GM19397 (cell line): ENCODE results near the gene SPAG4.

Source experiments
- ATAC-seq: cut with Tn5 transposase; IDR thresholded peaks from one replicate; pipeline ENCODE4 v1.9.1; 2021; ENCODE audit warnings: mild to moderate bottlenecking, moderate library complexity; ENCODE audit not compliant: unreplicated experiment

Gene SPAG4

GRCh38 chr20:35598899-35599775, 16.5 kb upstream of the SPAG4 start:
- no peak for ATAC-seq

GRCh38 chr20:35599776-35600120, 15.9 kb upstream of the SPAG4 start:
- no peak for ATAC-seq

- ATAC-seq, result no peak
Observed at GRCh38 chr20:35600176-35600992, 15.2 kb upstream of the SPAG4 start.

- ATAC-seq, result no peak
Observed at GRCh38 chr20:35600993-35601973, 14.3 kb upstream of the SPAG4 start.

GRCh38 chr20:35601990-35602389, 13.6 kb upstream of the SPAG4 start:
- no peak for ATAC-seq

DNA sequence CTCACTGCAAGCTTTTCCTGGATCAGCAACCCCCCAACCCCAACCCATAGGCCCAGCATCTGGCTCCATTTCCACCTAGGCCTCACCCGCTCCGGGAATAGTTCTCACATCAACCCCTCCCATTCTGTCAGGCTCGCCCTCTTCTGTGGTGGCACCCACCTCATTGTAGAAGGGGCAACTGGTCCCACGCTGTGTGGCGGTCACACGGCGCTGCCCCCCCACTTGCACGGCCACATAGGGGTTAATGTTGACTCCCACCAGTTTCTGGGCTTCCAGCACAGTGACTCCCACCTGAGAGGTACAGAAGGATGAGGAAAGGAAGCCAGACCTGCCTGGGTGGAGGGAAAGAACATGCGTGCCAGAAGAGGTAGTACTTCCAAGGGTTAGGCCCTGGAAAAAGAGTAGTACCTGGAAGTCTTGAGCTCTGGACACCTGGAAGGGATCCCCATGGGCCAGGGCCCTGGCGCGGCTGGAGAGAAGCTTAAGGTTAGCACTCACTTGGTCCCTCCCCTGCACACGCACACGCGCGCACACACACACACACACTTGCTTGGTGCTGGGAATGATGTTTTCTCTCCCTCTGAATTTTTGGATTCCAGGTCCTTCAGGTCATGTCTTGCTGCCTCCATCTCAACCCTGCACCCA, 12.7 kb upstream of the SPAG4 start:
- no peak for ATAC-seq

- no peak for ATAC-seq
Observed at GRCh38 chr20:35603695-35604448, 11.8 kb upstream of the SPAG4 start.

- ATAC-seq, result no peak
Observed at GRCh38 chr20:35604449-35604747, 11.2 kb upstream of the SPAG4 start.

- ATAC-seq, result no peak
Observed at GRCh38 chr20:35606127-35606526, 9.5 kb upstream of the SPAG4 start.

- no peak for ATAC-seq
Observed at GRCh38 chr20:35607003-35607735, 8.5 kb upstream of the SPAG4 start.

DNA sequence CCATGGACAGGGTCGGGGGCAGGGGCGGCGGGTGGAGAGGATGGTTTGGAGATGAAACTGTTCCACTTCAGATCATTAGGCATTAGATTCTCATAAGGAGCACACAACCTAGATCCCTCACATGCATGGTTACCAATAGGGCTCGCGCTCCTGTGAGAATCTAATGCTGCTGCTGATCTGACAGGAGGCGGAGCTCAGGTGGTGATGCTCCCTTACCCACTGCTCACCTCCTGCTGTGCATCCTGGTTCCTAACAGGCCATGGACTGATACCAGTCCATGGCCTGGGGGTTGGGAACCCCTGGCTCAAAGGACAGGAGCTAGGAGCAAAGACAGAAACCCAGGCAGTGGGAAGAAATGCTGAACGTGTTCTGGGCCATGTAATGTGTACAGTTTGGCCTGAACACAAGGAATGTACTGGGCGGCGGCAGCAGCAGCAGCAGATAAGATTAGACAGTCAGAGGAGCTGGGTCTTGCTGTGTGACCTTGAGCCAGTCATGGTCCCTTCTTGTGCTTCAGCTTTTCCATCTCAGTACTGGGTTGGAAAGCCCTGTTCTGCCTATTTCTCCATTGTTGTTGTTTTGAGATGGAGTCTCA, 4.7 kb upstream of the SPAG4 start:
- no peak for ATAC-seq

- ATAC-seq, result no peak
Observed at GRCh38 chr20:35611482-35611881, 4.1 kb upstream of the SPAG4 start.

GRCh38 chr20:35616465-35617396, 1.1 kb downstream of the SPAG4 start:
- ATAC-seq, result no peak

GRCh38 chr20:35617397-35618262, 2.0 kb downstream of the SPAG4 start:
- ATAC-seq, result no peak

DNA sequence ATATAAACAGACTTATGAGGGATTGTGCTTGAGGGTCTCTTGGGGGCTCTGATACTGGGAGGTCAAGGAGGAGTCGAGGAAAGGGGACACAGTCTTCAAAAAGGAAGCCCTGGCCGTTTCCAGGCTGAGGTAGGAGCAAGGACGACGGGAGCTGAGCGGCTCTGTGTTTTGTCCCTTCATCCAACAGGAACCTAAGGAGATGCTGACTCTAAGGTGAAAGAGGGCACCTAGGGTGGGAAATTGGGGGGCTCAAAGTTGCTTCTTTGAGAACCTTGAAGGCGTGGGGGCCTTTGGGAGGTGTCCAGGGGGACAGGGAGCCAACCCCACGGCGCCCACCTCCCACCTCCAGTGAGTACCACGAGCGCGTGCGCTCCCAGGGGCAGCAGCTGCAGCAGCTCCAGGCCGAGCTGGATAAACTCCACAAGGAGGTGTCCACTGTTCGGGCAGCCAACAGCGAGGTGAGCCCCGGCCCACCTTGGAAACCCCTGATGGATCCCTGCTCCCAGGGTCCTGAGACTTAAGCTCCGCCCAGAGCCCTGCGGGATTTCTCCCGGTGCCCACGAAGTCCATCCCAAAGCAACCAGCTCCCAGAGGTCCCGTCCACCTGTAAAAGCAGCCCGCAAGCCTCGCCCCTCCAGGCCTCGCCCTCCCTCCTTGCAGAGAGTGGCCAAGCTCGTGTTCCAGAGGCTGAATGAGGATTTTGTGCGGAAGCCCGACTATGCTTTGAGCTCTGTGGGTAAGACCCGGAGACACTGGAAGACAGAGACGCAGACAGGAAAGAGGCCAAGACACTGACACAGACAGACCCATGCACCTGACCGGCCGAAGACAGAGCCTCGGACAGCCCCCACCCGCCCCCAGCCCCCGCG, 2.9 kb downstream of the SPAG4 start:
- ATAC-seq, result no peak
